C4-2B (cell line): ENCODE data around the gene FAM222B.

Experiments used
- CTCF ChIP-seq: fragments of 450-650 bp; conservative IDR thresholded peaks from 2 replicates; pipeline ENCODE4 v1.5.1; 2017; ENCODE audit warnings: mild to moderate bottlenecking
- ZFX ChIP-seq: fragments of 450-650 bp; IDR thresholded peaks from 2 replicates; pipeline ENCODE4 v1.6.1; 2017

GRCh38 chr17:28892024-28892423 lies 49.4 kb upstream of the FAM222B start:
- no peak for TF ChIP-seq CTCF
- TF ChIP-seq ZFX = no peak
